Stimulated activated CD4-positive, alpha-beta T cell treated with anti-CD3 and anti-CD28 coated beads, Interleukin-1b, Interleukin-23, amount 100 ng/mL, for 48 hours (primary cell): Measurements from ENCODE around the gene CRY1.
"Not testable (repeated sequence)": the region's sequence is repeated elsewhere in the genome, so short reads cannot be mapped to it uniquely, and the experiment has no call there.

Experiments used
- DNase-seq: peaks from one replicate; pipeline ENCODE4 v3.0.0-alpha.2; 2020

CRY1 gene

DNA sequence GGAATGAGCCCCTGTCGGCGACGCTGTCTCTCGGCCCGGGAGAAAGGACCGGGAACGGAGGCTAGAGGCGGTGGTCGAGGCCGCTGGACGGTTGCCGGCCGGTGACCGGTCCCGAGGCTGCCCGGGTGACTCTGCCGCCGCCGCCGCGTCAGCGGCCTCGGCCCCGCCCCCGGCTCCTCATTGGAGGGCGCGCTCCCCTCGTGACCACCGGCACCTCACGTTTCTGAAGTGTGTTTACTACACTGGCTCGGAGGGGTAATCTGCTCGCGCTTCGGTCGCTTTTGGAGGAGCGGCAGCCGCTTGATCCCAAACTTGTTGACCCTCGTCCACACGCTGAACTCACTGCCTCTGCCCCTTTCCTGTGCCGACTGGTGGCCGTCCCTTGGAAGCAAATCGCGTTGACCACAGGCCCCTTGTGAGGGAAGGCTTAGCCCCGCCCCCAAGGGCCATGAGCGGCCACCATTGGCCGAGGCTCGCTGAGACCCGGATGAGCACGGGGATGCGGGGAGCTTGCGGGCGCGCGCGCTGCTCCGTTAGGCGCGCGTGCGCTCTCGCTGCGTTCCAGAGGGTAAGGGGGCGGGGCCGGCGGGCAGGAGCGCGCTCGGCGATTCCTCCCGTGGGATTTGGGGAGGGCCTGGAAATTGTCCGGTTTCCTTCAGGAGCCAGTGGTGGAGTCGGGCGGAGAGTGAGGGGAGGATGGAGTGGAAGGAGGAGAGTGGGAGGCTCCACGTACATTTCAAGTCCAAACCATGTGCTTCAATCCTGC is at the start of gene CRY1:
Gene CRY1 (minus strand): TSS at position 133 of the 766 bp plus-strand sequence. CDS start 588 bp downstream, outside the sequence.
- peak; percentile 91 for DNase-seq

DNA sequence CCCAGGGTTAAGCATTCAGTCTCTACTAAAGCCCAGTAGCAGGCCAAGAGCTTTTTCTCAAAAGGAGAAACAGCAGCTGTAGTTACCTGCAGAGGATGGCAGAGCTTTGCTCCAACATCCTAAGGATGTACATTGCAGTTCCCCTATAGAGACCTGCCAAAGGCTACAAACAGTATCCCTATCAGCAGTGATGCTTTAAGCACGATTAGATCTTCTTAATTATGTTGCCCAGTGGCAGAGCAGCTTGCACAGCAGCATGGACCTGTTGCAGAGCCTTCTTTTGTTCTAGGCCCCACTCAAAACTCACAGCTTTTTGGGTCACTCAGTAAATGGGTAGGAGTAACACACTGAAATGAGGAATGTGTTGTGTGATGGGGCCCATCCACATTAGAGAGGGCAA is 46.4 kb upstream of the CRY1 start:
- DNase-seq: no peak

DNA sequence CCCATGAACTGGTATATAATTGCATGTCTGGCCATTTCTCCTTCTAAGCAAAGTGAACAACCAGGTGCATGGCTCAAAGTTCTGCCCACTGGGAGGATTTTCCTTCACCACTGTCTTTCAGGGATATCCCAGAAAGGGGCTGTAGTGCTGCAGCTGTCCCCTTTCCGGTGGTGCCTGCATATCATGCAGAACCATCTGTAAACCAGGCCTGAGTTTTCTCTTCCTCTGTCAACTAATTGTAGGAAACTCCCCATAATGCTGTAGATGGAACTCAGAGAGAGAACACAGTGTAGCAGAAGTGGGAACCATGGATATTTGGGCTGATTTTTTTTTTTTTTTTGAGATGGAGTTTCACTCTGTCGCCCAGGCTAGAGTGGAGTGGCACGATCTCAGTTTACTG is 45.6 kb upstream of the CRY1 start:
- no peak for DNase-seq

DNA sequence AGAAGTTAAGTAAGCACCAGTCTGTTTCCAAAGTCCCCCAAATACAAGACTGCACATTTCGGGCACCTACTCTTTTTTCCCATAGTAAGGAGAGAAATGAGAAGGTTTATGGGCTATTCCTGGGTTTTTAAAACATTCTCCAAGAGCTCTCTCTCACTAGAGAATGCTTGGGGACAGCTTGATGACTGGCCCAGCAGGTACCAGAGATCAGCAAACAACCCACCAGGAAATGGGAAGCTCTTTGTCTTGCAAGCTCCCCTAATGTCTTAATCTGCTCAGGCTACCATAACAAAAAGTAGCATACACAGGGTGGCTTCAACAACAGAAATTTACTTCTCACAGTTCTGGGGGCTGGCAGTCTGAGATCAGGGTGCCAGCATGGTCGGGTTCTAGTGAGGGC is 41.8 kb upstream of the CRY1 start:
- DNase-seq: no peak

DNA sequence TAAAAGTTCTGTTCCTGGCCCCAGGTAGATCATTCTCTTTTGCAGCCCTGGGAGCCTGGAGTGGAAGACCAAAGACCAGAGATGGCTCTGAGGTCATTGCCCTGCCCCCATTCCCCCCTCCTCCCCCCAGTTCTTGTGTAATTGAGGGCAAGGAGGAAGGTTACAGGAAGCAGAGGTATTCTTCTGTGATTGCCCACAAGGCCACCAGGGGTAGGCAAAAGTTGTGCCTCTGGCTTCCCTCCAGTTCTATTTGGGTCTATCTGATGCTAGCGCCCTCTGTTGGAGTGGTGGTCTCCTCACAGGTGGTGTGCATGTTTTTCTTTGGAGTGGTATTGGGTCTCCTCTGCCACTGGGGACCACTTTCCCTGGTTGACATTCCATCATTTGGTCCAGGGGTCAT is 41.2 kb upstream of the CRY1 start:
- peak; percentile 66 for DNase-seq

DNA sequence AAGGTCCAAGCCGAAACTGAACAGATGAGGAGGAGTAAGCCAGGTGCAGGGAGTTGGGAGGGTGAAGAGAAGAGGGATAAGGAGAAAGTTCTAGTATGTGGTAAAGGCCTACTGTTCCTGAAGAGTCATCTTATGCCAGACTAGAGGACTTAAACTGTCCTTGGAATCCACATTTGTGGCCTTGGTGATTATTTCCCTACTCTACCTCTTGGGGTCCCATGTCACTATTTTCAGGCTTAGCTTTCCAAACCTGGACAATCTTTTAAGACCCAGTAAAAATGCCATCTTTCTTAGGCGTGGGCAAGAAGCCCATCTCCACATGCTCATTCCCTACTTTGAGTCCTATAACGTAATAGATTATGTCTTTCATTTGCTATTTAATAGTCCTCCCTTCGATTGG is 40.1 kb upstream of the CRY1 start:
- DNase-seq: no peak

DNA sequence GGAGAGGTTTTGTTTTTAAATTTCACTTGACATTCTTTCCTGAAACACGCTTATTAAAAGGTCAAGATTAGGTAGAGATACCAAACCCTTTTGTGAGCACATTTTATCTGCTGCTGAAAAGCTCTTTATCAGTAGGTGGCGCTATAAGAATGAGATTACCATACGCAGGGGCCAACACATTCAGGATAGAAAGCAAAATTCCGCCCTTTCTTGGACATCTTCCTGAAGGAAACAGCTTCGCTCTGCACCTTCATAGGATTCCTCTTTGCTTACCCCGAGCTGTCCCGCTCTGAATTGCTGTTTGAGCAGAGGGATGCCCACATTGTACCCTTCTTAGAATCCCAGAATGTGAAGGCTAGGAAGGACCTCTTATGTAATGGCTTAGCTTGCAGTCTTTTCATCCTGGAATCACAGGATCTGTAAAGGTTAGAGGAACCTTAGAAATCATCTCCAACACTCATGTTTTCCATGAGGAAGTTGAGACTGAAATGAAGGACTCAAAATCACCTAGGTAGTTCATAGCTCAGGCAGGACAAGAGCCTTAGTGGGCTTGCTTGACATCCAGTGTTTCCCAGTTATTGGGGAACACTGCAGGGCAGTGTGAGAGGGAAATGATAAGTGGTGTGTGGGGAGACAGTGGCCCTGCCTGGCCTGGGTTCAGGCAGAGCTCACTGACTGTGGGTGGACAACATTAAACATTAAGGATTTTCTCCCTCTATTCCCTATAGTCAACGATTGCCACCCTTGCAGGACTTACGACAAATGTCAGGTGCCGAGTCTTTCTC is 38.7 kb upstream of the CRY1 start:
- DNase-seq: no peak

DNA sequence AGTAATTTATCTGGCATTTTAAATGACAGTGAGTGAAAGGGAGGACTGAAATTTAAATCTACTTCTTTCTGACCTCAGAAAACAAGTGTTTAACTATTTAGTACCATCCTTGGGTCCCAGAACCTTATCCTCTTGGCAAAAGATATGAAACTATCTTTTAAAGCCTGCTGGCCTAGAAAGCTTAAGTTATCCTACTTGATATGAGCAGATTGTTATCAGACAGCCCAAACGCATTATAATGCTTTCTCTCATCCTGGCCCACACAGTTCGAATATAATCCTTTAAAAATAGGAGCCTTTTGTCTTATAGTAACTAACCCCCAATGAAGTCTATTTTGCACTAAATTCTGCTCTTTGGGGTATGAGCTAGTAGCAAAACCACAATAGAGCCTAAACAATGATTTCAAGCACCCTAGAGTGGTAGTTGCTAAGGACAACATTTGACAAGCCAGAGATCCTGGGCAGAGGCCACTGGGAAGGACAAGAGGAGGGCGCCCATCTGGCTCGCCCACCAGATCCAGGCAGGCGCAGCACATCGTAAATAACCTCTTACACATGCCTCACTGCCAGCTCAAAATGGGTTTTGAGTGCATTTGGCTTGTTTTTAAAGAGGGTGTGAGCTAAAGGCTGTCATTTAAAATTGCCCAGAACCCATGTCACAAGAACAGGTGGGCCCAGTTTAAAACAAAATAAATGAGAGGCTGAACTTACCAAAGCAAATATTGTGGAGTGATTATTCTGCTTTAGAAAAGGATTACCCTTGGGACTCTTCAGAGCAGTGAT is 37.7 kb upstream of the CRY1 start:
- DNase-seq: no peak

DNA sequence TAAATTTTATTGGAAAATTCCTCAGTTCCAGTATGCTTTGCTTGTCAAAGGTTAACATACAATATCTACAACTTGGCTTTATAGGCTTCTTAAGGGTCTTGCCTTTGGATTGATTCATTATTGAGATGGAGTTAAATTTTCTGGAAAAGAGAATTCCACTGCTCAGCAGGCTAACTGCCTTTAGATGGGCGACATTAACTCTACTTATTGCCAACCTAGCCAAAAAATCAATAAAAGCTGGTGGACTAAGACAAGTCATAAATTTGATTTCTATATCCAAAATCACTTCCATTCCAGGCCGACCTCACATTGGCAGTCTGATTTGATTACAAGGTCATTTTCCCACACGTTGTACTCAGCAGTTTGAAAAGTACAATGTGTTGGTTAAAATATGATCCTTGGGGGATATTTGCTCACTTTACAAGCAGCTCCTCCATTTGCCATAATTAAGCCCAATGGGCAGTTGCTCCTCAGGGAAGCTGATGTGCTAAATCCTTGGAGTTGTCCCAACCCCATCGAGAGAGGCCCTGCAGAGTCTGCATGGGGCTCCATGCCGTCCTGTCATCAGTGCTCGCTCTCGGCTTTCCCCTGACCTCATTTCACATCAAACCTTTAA is 36.1 kb upstream of the CRY1 start:
- no peak for DNase-seq

DNA sequence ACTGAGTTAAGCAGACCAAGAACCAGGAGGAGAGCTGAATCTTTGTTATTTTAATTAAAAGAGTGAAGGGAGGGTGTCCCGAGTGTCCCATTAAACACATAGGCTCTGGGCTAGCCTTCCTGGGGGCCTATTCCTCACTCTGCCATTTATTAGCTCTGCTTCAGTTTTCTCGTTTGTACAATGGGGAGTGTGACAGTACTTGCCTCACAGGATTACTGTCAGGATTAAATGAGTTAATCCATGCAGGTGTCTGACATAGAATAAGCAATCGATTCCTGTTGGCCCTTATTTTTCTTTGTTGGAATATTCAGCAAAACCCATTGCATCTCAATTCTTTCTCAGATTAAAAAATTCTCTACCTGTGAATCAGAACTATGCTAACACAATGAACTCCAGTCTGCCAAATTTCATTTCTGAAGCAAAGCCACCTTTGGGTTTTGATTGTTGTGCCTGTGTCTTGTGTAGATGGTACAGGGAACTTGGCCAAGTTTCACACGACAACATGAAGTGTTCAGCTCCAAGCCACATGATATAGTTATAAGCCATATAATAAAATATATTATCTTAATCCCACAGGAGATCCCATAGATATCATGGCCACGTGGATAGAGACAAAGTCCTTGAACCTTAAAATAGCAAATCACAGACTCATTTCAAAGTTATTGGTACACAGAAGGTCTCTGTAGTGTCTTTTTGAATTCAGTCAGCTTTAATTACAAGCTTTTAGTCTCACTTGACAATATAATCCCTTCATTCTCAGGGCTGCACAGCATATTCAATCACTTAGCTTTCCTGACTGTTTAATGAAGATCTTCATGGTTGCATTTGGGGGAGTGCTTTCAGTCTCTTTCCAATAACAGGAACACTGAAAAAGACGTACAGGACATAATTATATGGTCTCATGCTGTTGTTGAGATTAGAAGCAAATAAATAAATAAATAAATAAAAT is 34.4 kb upstream of the CRY1 start:
- no peak for DNase-seq

DNA sequence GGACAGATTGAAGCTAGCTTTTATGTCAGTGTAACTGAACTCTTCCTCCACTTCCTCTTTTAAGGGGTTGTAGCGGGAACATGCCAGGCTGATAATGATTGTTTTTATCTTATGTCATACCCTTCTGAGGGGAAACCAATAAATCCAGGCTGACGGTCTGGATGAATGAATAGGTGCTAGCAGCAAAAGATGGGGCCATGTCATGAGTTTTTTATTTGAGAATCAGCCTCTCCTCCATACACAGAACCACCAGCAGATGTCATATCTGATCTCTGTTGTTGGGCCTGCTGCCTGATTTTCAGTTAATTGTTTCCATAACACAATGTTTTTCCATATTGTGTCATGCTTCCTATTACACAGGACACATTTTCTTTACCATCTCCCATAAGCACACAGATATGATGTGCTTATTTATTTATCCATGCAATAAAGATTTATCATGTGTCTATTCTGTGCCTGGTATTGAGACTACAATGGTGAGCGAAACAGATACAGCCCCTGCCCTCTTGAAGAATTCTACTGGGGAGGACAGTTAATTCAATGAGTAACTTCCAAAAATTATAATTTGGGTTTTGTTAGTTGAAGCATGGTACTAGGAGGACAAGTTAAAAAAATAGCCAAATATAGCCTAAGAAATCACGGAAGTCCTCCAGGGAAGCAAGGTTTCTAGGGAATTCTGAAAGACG is 33.6 kb upstream of the CRY1 start:
- no peak for DNase-seq

DNA sequence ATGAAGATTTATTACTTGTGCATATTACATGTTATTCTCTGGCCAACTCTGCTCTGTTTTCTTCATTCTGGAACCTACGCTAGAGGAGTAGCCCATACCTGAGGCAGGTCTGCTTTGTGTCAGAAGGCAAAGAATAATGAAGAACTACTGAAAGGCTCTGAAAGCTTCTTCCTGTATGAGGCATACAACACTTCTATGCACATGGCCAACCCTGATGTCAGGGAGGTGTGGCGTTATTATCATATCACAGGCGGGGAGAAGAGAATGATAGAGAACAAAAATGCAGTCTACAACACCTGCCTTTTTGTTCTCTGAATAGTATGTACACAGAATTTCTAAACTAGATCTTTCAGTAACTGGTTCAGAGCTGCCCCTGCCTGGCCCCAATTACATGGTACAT is 32.5 kb upstream of the CRY1 start:
- DNase-seq: no peak

DNA sequence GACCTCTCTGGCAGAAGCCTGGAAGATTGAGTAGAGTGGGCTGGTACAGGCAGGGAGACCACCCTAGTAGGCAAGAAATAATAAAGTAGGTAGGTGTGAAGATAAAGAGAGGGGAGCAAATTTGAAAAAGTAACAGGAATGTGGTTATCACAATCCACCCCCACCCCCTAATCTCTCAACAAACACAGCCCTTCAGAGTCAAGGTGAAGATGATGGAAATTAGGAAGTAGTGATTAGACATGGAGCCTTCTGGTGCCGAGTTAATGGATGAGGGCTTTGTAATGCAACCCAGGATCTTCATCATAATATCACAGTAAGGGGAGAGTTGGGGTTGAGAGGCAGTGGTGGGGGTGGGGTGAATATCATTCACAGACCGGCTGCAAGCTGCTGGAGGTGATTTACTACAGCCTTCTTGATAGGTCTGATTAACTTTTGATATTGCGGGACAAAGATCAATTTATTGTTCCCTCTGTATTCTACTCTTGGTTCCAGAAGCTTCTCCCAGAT is 29.2 kb upstream of the CRY1 start:
- DNase-seq: no peak

DNA sequence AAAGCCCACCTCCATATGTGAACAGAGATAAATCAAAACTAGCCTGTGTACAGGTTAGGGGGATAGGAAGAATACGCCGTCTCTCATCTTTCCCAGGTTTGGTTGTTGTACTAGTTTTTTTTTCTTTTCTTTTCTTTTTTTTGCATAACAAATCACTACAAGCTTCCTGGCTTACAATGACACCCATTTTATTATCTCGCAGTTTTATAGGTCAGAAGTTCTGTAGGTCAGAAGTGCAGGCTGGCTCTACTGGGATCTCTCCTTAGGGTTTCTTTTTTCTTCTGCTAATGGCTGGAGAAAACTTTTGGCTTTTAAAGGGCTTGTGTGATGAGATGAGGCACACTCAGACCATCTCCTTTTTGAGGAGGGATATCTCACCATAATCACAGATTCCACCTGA is 25.7 kb upstream of the CRY1 start:
- no peak for DNase-seq

DNA sequence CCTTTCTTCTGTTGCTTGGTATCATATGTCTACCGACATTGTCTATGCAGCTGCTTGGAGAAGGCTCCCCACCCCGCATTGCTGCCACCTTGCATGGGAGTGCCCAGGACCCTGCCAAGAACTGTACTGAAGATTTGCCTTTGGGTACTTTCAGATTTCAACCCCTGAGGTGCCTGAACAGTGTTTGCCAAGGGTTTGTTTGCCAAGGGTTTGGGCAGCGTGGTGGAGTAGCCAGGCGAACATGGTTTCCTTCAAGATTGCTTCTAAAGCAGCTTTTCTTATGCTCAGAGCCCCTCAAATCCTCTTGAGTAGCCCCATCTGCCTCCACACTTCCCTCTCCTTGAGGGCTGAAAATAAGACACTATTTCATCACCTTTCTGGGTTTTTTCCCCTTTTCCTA is 25.3 kb upstream of the CRY1 start:
- no peak for DNase-seq

DNA sequence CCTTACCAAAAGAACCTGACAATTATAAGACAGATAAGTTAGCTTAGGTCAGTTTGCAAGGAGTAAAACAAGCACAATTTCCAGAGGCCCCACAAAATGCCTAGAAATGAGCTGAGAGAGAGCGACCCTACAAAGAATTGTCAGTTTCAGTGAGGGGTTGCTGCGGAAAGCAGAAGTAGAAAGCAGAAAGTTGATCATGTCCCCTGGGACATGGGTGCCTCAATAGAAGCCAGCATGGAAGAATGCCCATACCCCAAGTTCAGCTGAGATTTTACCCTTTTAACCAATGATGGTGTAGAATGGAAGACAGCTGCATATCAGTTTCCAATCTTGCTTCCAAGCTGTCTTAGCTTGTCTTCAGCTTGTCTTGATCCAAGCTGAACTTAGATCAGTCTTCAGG is 21.8 kb upstream of the CRY1 start:
- no peak for DNase-seq

DNA sequence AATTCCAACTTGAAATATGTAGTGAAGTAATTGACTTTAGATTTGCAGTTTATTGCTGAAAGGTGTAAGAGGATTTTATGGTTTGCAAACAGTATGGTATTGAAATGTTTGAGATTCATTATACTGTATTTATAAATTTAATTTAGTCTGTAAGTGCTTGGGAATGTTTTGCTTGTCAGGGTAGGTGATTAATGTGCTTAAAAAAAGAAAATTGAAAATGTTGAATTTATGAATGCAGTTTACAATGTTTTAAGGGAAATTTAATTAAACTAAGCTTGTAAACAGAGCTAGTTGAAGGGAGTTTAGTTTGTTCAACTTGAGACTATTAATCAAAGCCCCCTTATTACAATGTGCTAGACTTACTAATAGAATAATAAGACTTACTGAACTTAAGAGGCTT is 18.0 kb upstream of the CRY1 start:
- DNase-seq: no peak

DNA sequence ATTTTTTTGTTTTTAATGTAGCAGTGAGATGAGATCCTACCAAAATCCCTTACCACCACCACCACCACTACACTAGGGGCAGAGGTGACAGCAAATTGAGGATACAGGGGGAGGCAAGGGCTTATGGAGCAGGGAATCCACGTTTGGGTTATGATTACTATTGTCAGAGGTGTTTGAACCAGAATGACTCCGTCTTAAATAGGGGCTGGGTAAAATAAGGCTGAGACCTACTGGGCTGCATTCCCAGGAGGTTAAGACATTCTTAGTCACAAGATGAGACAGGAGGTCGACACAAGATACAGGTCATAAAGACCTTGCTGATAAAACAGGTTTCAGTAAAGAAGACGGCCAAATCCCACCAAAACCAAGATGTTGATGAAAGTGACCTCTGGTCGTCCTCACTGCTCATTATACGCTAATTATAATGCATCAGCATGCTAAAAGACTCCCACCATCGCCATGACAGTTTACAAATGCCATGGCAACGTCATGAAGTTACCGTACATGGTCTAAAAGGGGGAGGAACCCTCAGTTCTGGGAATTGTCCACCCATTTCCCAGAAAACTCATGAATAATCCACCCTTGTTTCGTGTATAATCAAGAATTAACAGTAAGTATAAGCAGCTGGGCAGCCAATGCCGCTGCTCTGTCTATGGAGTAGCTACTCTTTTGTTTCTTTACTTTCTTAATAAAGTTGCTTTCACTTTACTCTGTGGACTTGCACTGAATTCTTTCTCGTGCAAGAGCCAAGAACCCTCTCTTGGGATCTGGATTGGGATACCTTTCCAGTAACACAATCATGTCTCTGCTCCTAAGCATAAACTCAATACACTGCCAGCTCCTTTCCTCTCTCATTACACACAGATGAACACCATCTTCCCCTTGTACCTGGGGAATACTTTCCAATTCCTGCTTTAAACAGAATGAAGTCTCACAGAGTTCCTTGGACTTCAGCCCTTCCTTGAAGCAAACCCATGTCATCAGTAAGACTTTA is 16.7 kb upstream of the CRY1 start:
- DNase-seq: no peak

DNA sequence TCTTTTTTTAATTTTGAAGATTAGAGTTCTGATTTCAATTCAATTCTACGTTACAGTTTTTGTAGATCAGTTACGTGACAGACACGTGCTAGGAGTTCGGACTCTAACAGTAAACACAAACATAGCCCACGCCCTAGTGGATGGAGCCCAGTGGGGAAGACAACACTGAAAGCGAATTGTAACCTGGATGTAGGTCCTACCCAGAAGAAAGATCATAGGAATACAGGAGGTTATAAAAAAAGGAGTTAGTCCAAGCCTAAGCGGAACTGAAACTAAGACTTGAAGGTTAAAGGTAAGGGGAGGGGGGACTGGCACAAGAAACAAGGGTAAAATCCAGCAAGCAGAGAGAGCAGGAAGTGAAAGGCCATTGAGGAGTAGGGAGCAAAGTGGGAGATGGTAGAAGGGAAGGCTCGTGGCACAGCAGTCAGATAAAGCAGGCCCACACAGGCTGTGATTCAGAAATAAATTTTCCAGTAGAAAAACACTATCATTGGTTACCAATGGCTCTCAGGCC is 15.7 kb upstream of the CRY1 start:
- no peak for DNase-seq

DNA sequence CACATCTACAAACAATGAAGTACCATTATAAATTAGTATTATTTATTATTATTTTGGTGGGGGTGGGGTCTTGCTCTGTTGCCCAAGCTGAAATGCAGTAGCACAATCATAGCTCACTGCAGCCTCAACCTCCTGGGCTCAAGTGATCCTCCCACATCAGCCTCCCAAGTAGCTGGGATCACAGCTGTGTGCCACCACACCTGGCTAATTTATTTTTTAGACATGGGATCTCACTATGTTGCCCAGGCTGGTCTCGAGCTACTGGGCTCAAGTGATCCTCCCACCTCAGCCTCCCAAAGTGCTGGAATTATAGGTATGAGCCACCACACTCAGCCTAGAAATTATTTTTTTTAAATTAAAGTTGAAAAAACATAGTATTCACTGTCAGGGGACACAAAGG is 15.0 kb upstream of the CRY1 start:
- not testable (repeated sequence) for DNase-seq
